T-helper 17 cell (primary cell): ENCODE measurements around the gene LRRC8D. TPM values are rescaled to one million over a fixed set of nuclear protein-coding genes. Genes with fewer than 3 reads are reported as not detected.

ENCODE experiments used
- ATAC-seq: fragments of 150-1000 bp; cut with Tn5 transposase; 2 replicates; pipeline ENCODE4 v1.10.0; 2021; ENCODE audit warnings: mild to moderate bottlenecking, moderate library complexity
- DNase-seq, 3 donors: peaks; one replicate each; pipeline versions ENCODE4 v3.0.0 to v3.0.0-alpha.2; 2020 to 2021
- H3K9me3 ChIP-seq: one replicate; pipeline ENCODE4 v1.7.0; 2013; ENCODE audit warnings: low read length, mild to moderate bottlenecking; ENCODE audit not compliant: control insufficient read depth, poor library complexity, severe bottlenecking
- H3K27ac Mint-ChIP-seq: one replicate; pipeline ENCODE4 v1.8.0; 2022; ENCODE audit warnings: mild to moderate bottlenecking, moderate library complexity, mixed read lengths
- H3K27me3 Mint-ChIP-seq: one replicate; pipeline ENCODE4 v1.8.0; 2022; ENCODE audit warnings: mixed read lengths
- H3K36me3 Mint-ChIP-seq: one replicate; pipeline ENCODE4 v1.8.0; 2022; ENCODE audit warnings: low read depth, mixed read lengths
- H3K4me1 Mint-ChIP-seq: one replicate; pipeline ENCODE4 v1.8.0; 2022; ENCODE audit warnings: mild to moderate bottlenecking, mixed read lengths
- H3K4me3 Mint-ChIP-seq: one replicate; pipeline ENCODE4 v1.8.0; 2022; ENCODE audit warnings: mild to moderate bottlenecking, moderate library complexity, mixed read lengths
- total RNA-seq, 4 donors: library from RNA in 2 of 4; stranded (reverse) in 2 of 4; gene quantifications; one replicate each; pipeline ENCODE4 v1.2.3 and lab custom pipeline; 2022 to 2026

Gene LRRC8D
- total RNA-seq, 2 donors from 2014 or later = 28.3 to 33.5 TPM

- ATAC-seq (no peak), DNase-seq (no peak)
- no peaks in the 10 kb centered on the region for H3K9me3 ChIP-seq
- no peak overlapping the region for H3K4me3 Mint-ChIP-seq
- H3K27ac Mint-ChIP-seq = no peak overlapping the region
- no peaks in the 10 kb centered on the region for H3K27me3 Mint-ChIP-seq
- H3K4me1 Mint-ChIP-seq = peaks cover 25% of the 10 kb centered on the region
- H3K36me3 Mint-ChIP-seq = peaks cover 2% of the 10 kb centered on the region
Observed at GRCh38 chr1:89901957-89902669, 81.3 kb downstream of the LRRC8D start.

- no peak overlapping the region for H3K4me3 Mint-ChIP-seq
- H3K27me3 Mint-ChIP-seq = no peaks in the 10 kb centered on the region
- H3K27ac Mint-ChIP-seq = no peak overlapping the region
- peaks cover 23% of the 10 kb centered on the region for H3K4me1 Mint-ChIP-seq
- DNase-seq (no peak), ATAC-seq (no peak)
- H3K9me3 ChIP-seq = no peaks in the 10 kb centered on the region
- H3K36me3 Mint-ChIP-seq = no peaks in the 10 kb centered on the region
Observed at GRCh38 chr1:89903550-89903949, 82.7 kb downstream of the LRRC8D start.

- Mint-ChIP-seq H3K27me3 (no peaks in the 10 kb centered on the region), H3K27ac (peak overlapping the region; percentile 14), H3K36me3 (no peaks in the 10 kb centered on the region), H3K4me3 (no peak overlapping the region), H3K4me1 (peaks cover 26% of the 10 kb centered on the region)
- ATAC-seq (no peak), DNase-seq (no peak)
- H3K9me3 ChIP-seq = no peaks in the 10 kb centered on the region
Observed at GRCh38 chr1:89904219-89904980, 83.6 kb downstream of the LRRC8D start.

- Mint-ChIP-seq H3K27ac (no peak overlapping the region), H3K4me1 (peaks cover 20% of the 10 kb centered on the region), H3K27me3 (no peaks in the 10 kb centered on the region), H3K36me3 (no peaks in the 10 kb centered on the region), H3K4me3 (no peak overlapping the region)
- no peaks in the 10 kb centered on the region for H3K9me3 ChIP-seq
- ATAC-seq (no peak), DNase-seq (no peak)
Observed at GRCh38 chr1:89905395-89906058, 84.7 kb downstream of the LRRC8D start.

GRCh38 chr1:89906088-89906487 is 85.3 kb downstream of the LRRC8D start:
- no peak for ATAC-seq
- Mint-ChIP-seq H3K27ac (no peak overlapping the region), H3K27me3 (no peaks in the 10 kb centered on the region), H3K36me3 (no peaks in the 10 kb centered on the region), H3K4me1 (peaks cover 18% of the 10 kb centered on the region), H3K4me3 (no peak overlapping the region)
- no peaks in the 10 kb centered on the region for H3K9me3 ChIP-seq
- DNase-seq = no peak

- ATAC-seq (no peak), DNase-seq (no peak)
- Mint-ChIP-seq H3K36me3 (no peaks in the 10 kb centered on the region), H3K4me3 (no peak overlapping the region), H3K4me1 (peaks cover 23% of the 10 kb centered on the region), H3K27me3 (no peaks in the 10 kb centered on the region), H3K27ac (peak overlapping the region; percentile 53)
- no peaks in the 10 kb centered on the region for H3K9me3 ChIP-seq
Observed at GRCh38 chr1:89907727-89908212, 86.9 kb downstream of the LRRC8D start.

GRCh38 chr1:89908273-89908671 is 87.4 kb downstream of the LRRC8D start:
- Mint-ChIP-seq H3K4me1 (peaks cover 26% of the 10 kb centered on the region), H3K4me3 (no peak overlapping the region), H3K27me3 (no peaks in the 10 kb centered on the region), H3K27ac (peak overlapping the region; percentile 72), H3K36me3 (no peaks in the 10 kb centered on the region)
- no peaks in the 10 kb centered on the region for H3K9me3 ChIP-seq
- ATAC-seq (no peak), DNase-seq (no peak)

- ATAC-seq = no peak
- no peak for DNase-seq
- H3K4me1 Mint-ChIP-seq = peaks cover 26% of the 10 kb centered on the region
- H3K36me3 Mint-ChIP-seq = no peaks in the 10 kb centered on the region
- no peak overlapping the region for H3K4me3 Mint-ChIP-seq
- no peaks in the 10 kb centered on the region for H3K27me3 Mint-ChIP-seq
- H3K9me3 ChIP-seq = no peaks in the 10 kb centered on the region
- H3K27ac Mint-ChIP-seq = peak overlapping the region; percentile 72
Observed at GRCh38 chr1:89908672-89909436, 88.0 kb downstream of the LRRC8D start.

GRCh38 chr1:89910268-89910667 is 89.4 kb downstream of the LRRC8D start:
- no peaks in the 10 kb centered on the region for H3K9me3 ChIP-seq
- no peaks in the 10 kb centered on the region for H3K36me3 Mint-ChIP-seq
- ATAC-seq (no peak), DNase-seq (no peak)
- peaks cover 26% of the 10 kb centered on the region for H3K4me1 Mint-ChIP-seq
- no peaks in the 10 kb centered on the region for H3K27me3 Mint-ChIP-seq
- H3K27ac Mint-ChIP-seq = no peak overlapping the region
- H3K4me3 Mint-ChIP-seq = no peak overlapping the region

GRCh38 chr1:89910780-89911179 is 89.9 kb downstream of the LRRC8D start:
- ATAC-seq (no peak), DNase-seq (no peak)
- H3K9me3 ChIP-seq = no peaks in the 10 kb centered on the region
- H3K27ac Mint-ChIP-seq = no peak overlapping the region
- H3K36me3 Mint-ChIP-seq = no peaks in the 10 kb centered on the region
- H3K27me3 Mint-ChIP-seq = no peaks in the 10 kb centered on the region
- no peak overlapping the region for H3K4me3 Mint-ChIP-seq
- H3K4me1 Mint-ChIP-seq = peaks cover 22% of the 10 kb centered on the region

GRCh38 chr1:89911191-89911991 is 90.6 kb downstream of the LRRC8D start:
- Mint-ChIP-seq H3K36me3 (no peaks in the 10 kb centered on the region), H3K4me3 (no peak overlapping the region), H3K27ac (peak overlapping the region; percentile 49), H3K27me3 (no peaks in the 10 kb centered on the region), H3K4me1 (peaks cover 22% of the 10 kb centered on the region)
- DNase-seq (no peak), ATAC-seq (no peak)
- H3K9me3 ChIP-seq = no peaks in the 10 kb centered on the region

- H3K9me3 ChIP-seq = no peaks in the 10 kb centered on the region
- no peak for DNase-seq
- no peak overlapping the region for H3K4me3 Mint-ChIP-seq
- no peaks in the 10 kb centered on the region for H3K27me3 Mint-ChIP-seq
- H3K4me1 Mint-ChIP-seq = peaks cover 24% of the 10 kb centered on the region
- peak overlapping the region; percentile 49 for H3K27ac Mint-ChIP-seq
- no peak for ATAC-seq
- peaks cover 2% of the 10 kb centered on the region for H3K36me3 Mint-ChIP-seq
Observed at GRCh38 chr1:89912073-89912472, 91.2 kb downstream of the LRRC8D start.
